Adrenal gland (tissue), 5 donors: ENCODE results near the gene MSRB2.

ENCODE experiments used
- CTCF ChIP-seq, 6 experiments: fragments of 450-650 bp in 4 of 6; fragments of 200-600 bp in 2 of 6; sonication (generic) in 1 of 6; IDR thresholded peaks; 1 replicate in 5 of 6; 2 replicates in 1 of 6; pipeline versions ENCODE4 v1.5.1 to v1.8.0; 2016 to 2021; ENCODE audit warnings: antibody characterized with exemption in 6 of 6, mild to moderate bottlenecking in 2 of 6, moderate library complexity in 1 of 6
- POLR2A ChIP-seq, 2 donors: fragments of 450-650 bp; IDR thresholded peaks; one replicate each; pipeline ENCODE4 v1.6.1; 2017; ENCODE audit warnings: antibody characterized with exemption in 2 of 2, mild to moderate bottlenecking in 2 of 2, moderate library complexity in 1 of 2
- donor health status: DM: no; HTN: no; CAD: no.

DNA sequence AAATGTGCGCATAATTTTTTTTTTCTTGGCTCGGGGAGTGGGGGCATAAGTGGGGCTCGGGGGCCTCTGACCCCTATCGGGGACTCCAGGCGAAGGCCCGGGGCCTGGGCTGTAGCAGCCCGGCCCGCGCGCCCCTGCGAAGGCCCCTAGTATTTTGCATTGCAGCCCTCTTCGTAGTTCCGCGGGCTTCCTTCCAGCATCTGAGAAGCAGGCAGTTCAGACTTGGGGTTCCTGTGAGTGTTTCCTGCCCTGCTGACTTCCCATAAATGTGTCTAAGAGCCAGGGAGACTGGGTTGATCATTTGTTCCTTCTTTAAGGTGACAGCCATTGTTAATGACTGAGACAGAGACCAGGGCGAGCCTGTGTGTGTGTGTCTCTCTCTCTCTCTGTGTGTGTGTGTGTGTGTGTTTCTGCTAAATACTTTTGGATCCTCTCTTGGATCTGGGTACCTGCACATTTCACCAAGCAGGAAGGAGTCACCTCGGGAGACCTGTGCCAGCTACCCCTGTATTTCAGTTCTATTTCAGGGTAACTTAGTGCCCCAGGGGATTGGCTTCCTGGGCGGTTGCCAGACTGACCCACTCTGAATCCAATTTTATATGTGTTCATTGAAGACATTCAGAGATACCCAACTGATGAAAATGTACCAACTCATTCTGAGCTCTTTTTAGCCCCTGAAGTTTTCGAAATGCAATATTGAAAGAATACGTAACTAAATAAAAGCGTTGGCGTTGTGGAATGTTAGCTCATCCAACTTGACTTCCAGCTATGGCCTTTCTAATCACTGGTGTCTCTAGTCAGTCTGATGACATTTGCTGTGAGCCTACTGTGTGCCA is 805 bp downstream of the MSRB2 start:
- TF ChIP-seq CTCF (IDR thresholded peaks at IDR 0.05), result no peak
- peak in 1 of 2 donors; percentile 20 for TF ChIP-seq POLR2A (IDR thresholded peaks at IDR 0.05)
